ENCODE measurements around the gene DEFB118.

DNA sequence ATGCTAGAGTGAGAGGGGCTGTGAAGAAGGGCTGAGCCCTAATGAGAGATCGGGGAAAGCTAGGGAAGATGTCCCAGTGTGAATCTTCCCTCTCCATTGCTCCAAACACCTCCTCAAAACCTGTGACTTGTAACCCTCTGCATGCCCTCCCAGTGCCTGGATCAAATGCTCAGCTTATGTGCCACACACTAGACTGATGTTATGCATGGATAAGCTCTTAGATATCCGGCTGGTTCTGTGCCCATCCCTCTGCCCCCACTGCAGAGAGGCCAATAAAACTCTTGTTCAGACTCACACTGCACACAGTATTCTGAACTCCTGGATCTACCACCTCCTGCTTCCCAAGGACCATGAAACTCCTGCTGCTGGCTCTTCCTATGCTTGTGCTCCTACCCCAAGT lies at the start of gene DEFB118:
- TF ChIP-seq, protein P1, sequence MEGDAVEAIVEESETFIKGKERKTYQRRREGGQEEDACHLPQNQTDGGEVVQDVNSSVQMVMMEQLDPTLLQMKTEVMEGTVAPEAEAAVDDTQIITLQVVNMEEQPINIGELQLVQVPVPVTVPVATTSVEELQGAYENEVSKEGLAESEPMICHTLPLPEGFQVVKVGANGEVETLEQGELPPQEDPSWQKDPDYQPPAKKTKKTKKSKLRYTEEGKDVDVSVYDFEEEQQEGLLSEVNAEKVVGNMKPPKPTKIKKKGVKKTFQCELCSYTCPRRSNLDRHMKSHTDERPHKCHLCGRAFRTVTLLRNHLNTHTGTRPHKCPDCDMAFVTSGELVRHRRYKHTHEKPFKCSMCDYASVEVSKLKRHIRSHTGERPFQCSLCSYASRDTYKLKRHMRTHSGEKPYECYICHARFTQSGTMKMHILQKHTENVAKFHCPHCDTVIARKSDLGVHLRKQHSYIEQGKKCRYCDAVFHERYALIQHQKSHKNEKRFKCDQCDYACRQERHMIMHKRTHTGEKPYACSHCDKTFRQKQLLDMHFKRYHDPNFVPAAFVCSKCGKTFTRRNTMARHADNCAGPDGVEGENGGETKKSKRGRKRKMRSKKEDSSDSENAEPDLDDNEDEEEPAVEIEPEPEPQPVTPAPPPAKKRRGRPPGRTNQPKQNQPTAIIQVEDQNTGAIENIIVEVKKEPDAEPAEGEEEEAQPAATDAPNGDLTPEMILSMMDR (IDR thresholded peaks at IDR 0.05; ENCODE audit: poor library complexity): no peak
- TF ChIP-seq EZH2 (IDR thresholded peaks at IDR 0.05; ENCODE audit: borderline replicate concordance): no peak
- TF ChIP-seq EZH2phosphoT487 (IDR thresholded peaks at IDR 0.05; ENCODE audit: low read depth, severe bottlenecking, unreplicated experiment): no peak

All from hepatocyte (in vitro differentiated cells).